Astrocyte (in vitro differentiated cells and primary cell): ENCODE results near the gene CYP27A1. TPM values are rescaled to one million over a fixed set of nuclear protein-coding genes. Genes with fewer than 3 reads are reported as not detected.
A peak's percentile ranks its signal among the peaks of the same experiment; 100 is the strongest.

Experiments
- DNase-seq: peaks from one replicate; pipeline ENCODE4 v3.0.0-alpha.2; 2010; ENCODE audit warnings: low read depth
- FAIRE-seq: peaks from 2 replicates; lab custom pipeline; 2011; peaks lifted over from hg19 to GRCh38; lab: Jason Lieb, UNC
- H2AFZ ChIP-seq: 2 replicates; pipeline ENCODE4 v1.6.0; 2012; ENCODE audit warnings: low read depth, low read length, inconsistent platforms
- H3K27ac ChIP-seq: 2 replicates; pipeline ENCODE4 v1.5.1; 2011; ENCODE audit warnings: low read depth, low read length, inconsistent platforms
- H3K27me3 ChIP-seq: 2 replicates; pipeline ENCODE4 v1.6.0; 2011; ENCODE audit warnings: low read length, inconsistent platforms; ENCODE audit not compliant: insufficient read depth
- H3K36me3 ChIP-seq: 2 replicates; pipeline ENCODE4 v1.5.1; 2011; ENCODE audit warnings: low read length, inconsistent platforms; ENCODE audit not compliant: insufficient read depth
- H3K4me1 ChIP-seq: 2 replicates; pipeline ENCODE4 v1.5.1; 2011; ENCODE audit warnings: low read length, inconsistent platforms; ENCODE audit not compliant: insufficient read depth
- H3K4me2 ChIP-seq: 2 replicates; pipeline ENCODE4 v1.6.0; 2012; ENCODE audit warnings: low read length, inconsistent platforms
- H3K4me3 ChIP-seq: 2 replicates; pipeline ENCODE4 v1.5.1; 2011; ENCODE audit warnings: low read depth, mild to moderate bottlenecking, low read length, inconsistent platforms; ENCODE audit not compliant: insufficient read depth
- H3K79me2 ChIP-seq: 2 replicates; pipeline ENCODE4 v1.6.0; 2012; ENCODE audit warnings: mild to moderate bottlenecking, low read length, inconsistent platforms; ENCODE audit not compliant: insufficient read depth
- H3K9ac ChIP-seq: 2 replicates; pipeline ENCODE4 v1.6.0; 2012; ENCODE audit warnings: mild to moderate bottlenecking, low read length, inconsistent platforms
- H3K9me3 ChIP-seq: 2 replicates; pipeline ENCODE4 v1.5.1; 2012; ENCODE audit warnings: low read depth, mild to moderate bottlenecking, low read length, inconsistent platforms; ENCODE audit not compliant: insufficient read depth
- H4K20me1 ChIP-seq: 2 replicates; pipeline ENCODE4 v1.6.0; 2012; ENCODE audit warnings: low read length, inconsistent platforms; ENCODE audit not compliant: insufficient read depth
- H3K27ac Mint-ChIP-seq: one replicate; pipeline ENCODE4 v1.8.0; 2021; ENCODE audit warnings: mild to moderate bottlenecking, mixed read lengths; ENCODE audit not compliant: unreplicated experiment
- H3K27me3 Mint-ChIP-seq: one replicate; pipeline ENCODE4 v1.8.0; 2021; ENCODE audit warnings: low read depth, mixed read lengths; ENCODE audit not compliant: unreplicated experiment
- H3K36me3 Mint-ChIP-seq: one replicate; pipeline ENCODE4 v1.8.0; 2021; ENCODE audit warnings: low read depth, mixed read lengths; ENCODE audit not compliant: unreplicated experiment
- H3K4me1 Mint-ChIP-seq: one replicate; pipeline ENCODE4 v1.8.0; 2021; ENCODE audit warnings: low read depth, mixed read lengths; ENCODE audit not compliant: unreplicated experiment
- H3K4me3 Mint-ChIP-seq: one replicate; pipeline ENCODE4 v1.8.0; 2021; ENCODE audit warnings: mild to moderate bottlenecking, moderate library complexity, mixed read lengths; ENCODE audit not compliant: unreplicated experiment
- H3K9me3 Mint-ChIP-seq: one replicate; pipeline ENCODE4 v1.8.0; 2021; ENCODE audit warnings: mild to moderate bottlenecking, mixed read lengths; ENCODE audit not compliant: unreplicated experiment
- CTCF ChIP-seq: IDR thresholded peaks from 2 replicates; pipeline ENCODE4 v1.5.1; 2011; ENCODE audit warnings: low read depth, mild to moderate bottlenecking, inconsistent platforms, low read length, moderate library complexity; ENCODE audit not compliant: insufficient read depth
- EZH2 ChIP-seq: IDR thresholded peaks from 2 replicates; pipeline ENCODE4 v1.6.1; 2012; ENCODE audit warnings: mild to moderate bottlenecking, low read length, inconsistent platforms; ENCODE audit not compliant: insufficient read depth
- total RNA-seq: library from RNA; stranded (reverse); gene quantifications from 2 replicates; pipeline ENCODE4 v1.2.1, GENCODE V29; 2021

Gene CYP27A1
- total RNA-seq, 1 donor from 2014 or later, result 3.9 TPM

- Histone ChIP-seq H3K27ac (no peak overlapping the region), H2AFZ (no peak overlapping the region), H3K9me3 (no peaks in the 10 kb centered on the region), H3K36me3 (no peaks in the 10 kb centered on the region), H3K4me3 (no peak overlapping the region), H3K9ac (no peak overlapping the region), H4K20me1 (no peaks in the 10 kb centered on the region), H3K27me3 (peaks cover 3% of the 10 kb centered on the region), H3K4me1 (peaks cover 13% of the 10 kb centered on the region), H3K79me2 (no peaks in the 10 kb centered on the region), H3K4me2 (no peak overlapping the region)
- peaks cover 5% of the 10 kb centered on the region for H3K36me3 Mint-ChIP-seq
- no peaks in the 10 kb centered on the region for H3K27me3 Mint-ChIP-seq
- H3K4me1 Mint-ChIP-seq, result peaks cover 6% of the 10 kb centered on the region
- H3K27ac Mint-ChIP-seq, result no peak overlapping the region
- no peak for DNase-seq
- FAIRE-seq, result no peak
- peaks cover 9% of the 10 kb centered on the region for H3K9me3 Mint-ChIP-seq
- no peak overlapping the region for H3K4me3 Mint-ChIP-seq
- TF ChIP-seq EZH2, result no peak
- TF ChIP-seq CTCF, result no peak
Measured at GRCh38 chr2:218804817-218805216, 22.9 kb downstream of the CYP27A1 start.

DNA sequence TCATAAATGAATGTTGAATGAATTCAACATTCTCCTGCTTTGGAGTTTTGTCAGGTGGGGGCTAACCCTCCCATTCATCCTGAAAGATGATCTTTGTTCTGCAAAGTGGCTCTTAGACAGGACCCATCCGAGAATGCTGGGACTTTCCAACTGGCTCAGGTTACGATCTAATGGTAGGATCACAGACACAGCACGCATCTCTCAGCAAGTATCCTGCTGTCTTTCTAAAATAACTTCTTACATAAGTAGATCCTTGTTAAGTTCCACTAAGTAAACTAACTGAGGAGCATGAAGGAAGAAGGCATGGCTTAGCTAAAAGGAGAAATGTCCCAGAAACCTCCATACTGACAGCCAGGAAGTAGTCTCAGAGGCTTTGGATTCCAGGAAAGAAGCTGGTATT lies 23.7 kb downstream of the CYP27A1 start:
- TF ChIP-seq EZH2, result no peak
- no peak for TF ChIP-seq CTCF
- DNase-seq (peak; percentile 41), FAIRE-seq (no peak)
- Mint-ChIP-seq H3K27me3 (no peaks in the 10 kb centered on the region), H3K27ac (peak overlapping the region; percentile 97), H3K4me3 (no peak overlapping the region), H3K4me1 (peaks cover 6% of the 10 kb centered on the region), H3K9me3 (peaks cover 9% of the 10 kb centered on the region), H3K36me3 (peaks cover 5% of the 10 kb centered on the region)
- Histone ChIP-seq H3K79me2 (no peaks in the 10 kb centered on the region), H3K4me3 (no peak overlapping the region), H3K36me3 (no peaks in the 10 kb centered on the region), H3K4me2 (peak overlapping the region; percentile 34), H3K9me3 (no peaks in the 10 kb centered on the region), H3K27me3 (no peaks in the 10 kb centered on the region), H3K4me1 (peaks cover 13% of the 10 kb centered on the region), H2AFZ (no peak overlapping the region), H4K20me1 (no peaks in the 10 kb centered on the region), H3K9ac (peak overlapping the region; percentile 4), H3K27ac (no peak overlapping the region)

- Histone ChIP-seq H3K9ac (no peak overlapping the region), H3K27me3 (no peaks in the 10 kb centered on the region), H3K9me3 (no peaks in the 10 kb centered on the region), H2AFZ (no peak overlapping the region), H3K4me3 (no peak overlapping the region), H4K20me1 (no peaks in the 10 kb centered on the region), H3K36me3 (no peaks in the 10 kb centered on the region), H3K4me2 (peak overlapping the region; percentile 34), H3K27ac (peak overlapping the region; percentile 16), H3K4me1 (peaks cover 13% of the 10 kb centered on the region), H3K79me2 (no peaks in the 10 kb centered on the region)
- TF ChIP-seq CTCF (no peak), EZH2 (no peak)
- H3K36me3 Mint-ChIP-seq, result peaks cover 5% of the 10 kb centered on the region
- H3K9me3 Mint-ChIP-seq, result peaks cover 9% of the 10 kb centered on the region
- H3K27ac Mint-ChIP-seq, result peak overlapping the region; percentile 97
- no peaks in the 10 kb centered on the region for H3K27me3 Mint-ChIP-seq
- FAIRE-seq (peak; percentile 67), DNase-seq (peak; percentile 98)
- H3K4me3 Mint-ChIP-seq, result peak overlapping the region; percentile 54
- peaks cover 6% of the 10 kb centered on the region for H3K4me1 Mint-ChIP-seq
Measured at GRCh38 chr2:218806346-218806978, 24.5 kb downstream of the CYP27A1 start.
